Endothelial cell (in vitro differentiated cells): ENCODE measurements around the gene MARCHF10. TPM values are rescaled to one million over a fixed set of nuclear protein-coding genes. Genes with fewer than 3 reads are reported as not detected.

Source experiments
- DNase-seq: peaks from one replicate; pipeline ENCODE4 v3.0.0; 2021; ENCODE audit warnings: low spot score
- H3K27ac Mint-ChIP-seq: one replicate; pipeline ENCODE4 v1.8.0; 2021; ENCODE audit warnings: mixed read lengths, inconsistent platforms; ENCODE audit not compliant: unreplicated experiment
- H3K27me3 Mint-ChIP-seq: one replicate; pipeline ENCODE4 v1.8.0; 2021; ENCODE audit warnings: mild to moderate bottlenecking, moderate library complexity, mixed read lengths, inconsistent platforms; ENCODE audit not compliant: unreplicated experiment
- H3K36me3 Mint-ChIP-seq: one replicate; pipeline ENCODE4 v1.8.0; 2021; ENCODE audit warnings: mild to moderate bottlenecking, low read depth, mixed read lengths, inconsistent platforms; ENCODE audit not compliant: unreplicated experiment
- H3K4me1 Mint-ChIP-seq: one replicate; pipeline ENCODE4 v1.8.0; 2021; ENCODE audit warnings: mild to moderate bottlenecking, mixed read lengths, inconsistent platforms; ENCODE audit not compliant: unreplicated experiment
- H3K4me3 Mint-ChIP-seq: one replicate; pipeline ENCODE4 v1.8.0; 2021; ENCODE audit warnings: mild to moderate bottlenecking, mixed read lengths, inconsistent platforms; ENCODE audit not compliant: unreplicated experiment
- H3K9me3 Mint-ChIP-seq: one replicate; pipeline ENCODE4 v1.8.0; 2021; ENCODE audit warnings: mixed read lengths, inconsistent platforms; ENCODE audit not compliant: unreplicated experiment
- CTCF ChIP-seq: fragments of 200-600 bp; sonication (generic); IDR thresholded peaks from one replicate; pipeline ENCODE4 v1.5.0; 2021; ENCODE audit warnings: antibody characterized with exemption; ENCODE audit not compliant: unreplicated experiment
- total RNA-seq: library from RNA; stranded (reverse); fragmentation: NEBNext Ultra II Directional; extraction: Animal tissue kit (Norgen Biotek cat#: 25700); gene quantifications from one replicate; pipeline ENCODE4 v1.2.1, GENCODE V29; 2021; ENCODE audit not compliant: unreplicated experiment

Gene MARCHF10
- total RNA-seq, 1 donor from 2014 or later: not detected

GRCh38 chr17:62745806-62746205 is 62.3 kb downstream of the MARCHF10 start:
- Mint-ChIP-seq H3K9me3 (no peaks in the 10 kb centered on the region), H3K4me3 (no peak overlapping the region), H3K36me3 (no peaks in the 10 kb centered on the region), H3K4me1 (peaks cover 8% of the 10 kb centered on the region), H3K27ac (no peak overlapping the region), H3K27me3 (peaks cover 4% of the 10 kb centered on the region)
- no peak for TF ChIP-seq CTCF
- no peak for DNase-seq

- peaks cover 1% of the 10 kb centered on the region for H3K4me1 Mint-ChIP-seq
- no peaks in the 10 kb centered on the region for H3K9me3 Mint-ChIP-seq
- H3K27me3 Mint-ChIP-seq: no peaks in the 10 kb centered on the region
- no peak overlapping the region for H3K27ac Mint-ChIP-seq
- no peak for TF ChIP-seq CTCF
- H3K4me3 Mint-ChIP-seq: no peak overlapping the region
- H3K36me3 Mint-ChIP-seq: no peaks in the 10 kb centered on the region
- DNase-seq: no peak
Observed at GRCh38 chr17:62744259-62744658, 63.9 kb downstream of the MARCHF10 start.

GRCh38 chr17:62741290-62741689 is 66.8 kb downstream of the MARCHF10 start:
- TF ChIP-seq CTCF: no peak
- no peak for DNase-seq
- no peaks in the 10 kb centered on the region for H3K27me3 Mint-ChIP-seq
- no peaks in the 10 kb centered on the region for H3K9me3 Mint-ChIP-seq
- H3K27ac Mint-ChIP-seq: no peak overlapping the region
- H3K4me3 Mint-ChIP-seq: no peak overlapping the region
- H3K4me1 Mint-ChIP-seq: no peaks in the 10 kb centered on the region
- no peaks in the 10 kb centered on the region for H3K36me3 Mint-ChIP-seq

GRCh38 chr17:62739645-62740388 is 68.3 kb downstream of the MARCHF10 start:
- Mint-ChIP-seq H3K27ac (no peak overlapping the region), H3K4me3 (no peak overlapping the region)
- no peak for DNase-seq

More at GRCh38 chr17:62739645-62740388, 68.3 kb downstream of the MARCHF10 start:
- no peaks in the 10 kb centered on the region for H3K4me1 Mint-ChIP-seq
- no peaks in the 10 kb centered on the region for H3K9me3 Mint-ChIP-seq
- no peaks in the 10 kb centered on the region for H3K27me3 Mint-ChIP-seq
- no peak for TF ChIP-seq CTCF
- H3K36me3 Mint-ChIP-seq: no peaks in the 10 kb centered on the region
